Measurements from ENCODE around the gene OPRL1. TPM values are rescaled to one million over a fixed set of nuclear protein-coding genes. Genes with fewer than 3 reads are reported as not detected.
"Not testable (repeated sequence)": the region's sequence is repeated elsewhere in the genome, so short reads cannot be mapped to it uniquely, and the experiment has no call there.

Gene OPRL1
- polyA plus RNA-seq, 4 donors: 0.30 to 0.61 TPM; not detected in 2

DNA sequence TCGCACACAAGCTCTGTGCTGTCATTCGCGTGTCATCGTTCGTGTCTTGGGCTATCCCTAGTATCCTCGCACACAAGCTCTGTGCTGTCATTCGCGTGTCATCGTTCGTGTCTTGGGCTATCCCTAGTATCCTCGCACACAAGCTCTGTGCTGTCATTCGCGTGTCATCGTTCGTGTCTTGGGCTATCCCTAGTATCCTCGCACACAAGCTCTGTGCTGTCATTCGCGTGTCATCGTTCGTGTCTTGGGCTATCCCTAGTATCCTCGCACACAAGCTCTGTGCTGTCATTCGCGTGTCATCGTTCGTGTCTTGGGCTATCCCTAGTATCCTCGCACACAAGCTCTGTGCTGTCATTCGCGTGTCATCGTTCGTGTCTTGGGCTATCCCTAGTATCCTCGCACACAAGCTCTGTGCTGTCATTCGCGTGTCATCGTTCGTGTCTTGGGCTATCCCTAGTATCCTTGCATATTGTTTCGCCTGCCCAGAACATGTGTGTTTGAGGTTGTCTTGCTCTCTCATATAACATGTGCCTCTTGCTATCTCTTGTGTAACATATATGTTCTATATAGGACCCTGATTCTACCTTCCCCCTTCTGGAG, 7.4 kb downstream of the OPRL1 start:
- DNase-seq; H3K4me3 ChIP-seq (ENCODE audit: low read depth in 1 of 3, low read length in 3 of 3); FAIRE-seq; H3K36me3 ChIP-seq (ENCODE audit: control insufficient read depth in 3 of 3, insufficient read depth in 2 of 3, low read depth in 1 of 3, low read length in 3 of 3); H3K27ac ChIP-seq (ENCODE audit: low read depth in 1 of 3, low read length in 2 of 3); H3K4me1 ChIP-seq (ENCODE audit: control insufficient read depth in 3 of 3, insufficient read depth in 2 of 3, low read depth in 1 of 3, low read length in 2 of 3): not testable (repeated sequence)
- Histone ChIP-seq H3K9me3 (ENCODE audit: control insufficient read depth in 2 of 2, insufficient read depth in 1 of 2, low read depth in 1 of 2, low read length in 1 of 2) (peaks cover 0 to 12% of the 10 kb centered on the region in 2 donors), H3K27me3 (ENCODE audit: control insufficient read depth in 3 of 3, insufficient read depth in 3 of 3, low read length in 3 of 3) (peaks cover 4 to 56% (median 18%) of the 10 kb centered on the region in 3 donors)
- WGBS, 3 donors: 93 to 95% (median 93%) methylated on average over 6 of the region's 36 CpGs

DNA sequence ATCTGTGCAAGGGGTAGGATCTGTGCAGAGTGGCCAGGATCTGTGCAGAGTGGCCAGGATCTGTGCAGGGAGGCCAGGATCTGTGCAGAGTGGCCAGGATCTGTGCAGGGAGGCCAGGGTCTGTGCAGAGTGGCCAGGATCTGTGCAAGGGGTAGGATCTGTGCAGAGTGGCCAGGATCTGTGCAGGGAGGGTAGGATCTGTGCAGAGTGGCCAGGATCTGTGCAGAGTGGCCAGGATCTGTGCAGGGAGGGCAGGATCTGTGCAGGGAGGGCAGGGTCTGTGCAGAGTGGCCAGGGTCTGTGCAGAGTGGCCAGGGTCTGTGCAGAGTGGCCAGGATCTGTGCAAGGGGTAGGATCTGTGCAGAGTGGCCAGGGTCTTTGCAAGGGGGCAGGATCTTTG, 8.7 kb downstream of the OPRL1 start:
- H3K27ac ChIP-seq (ENCODE audit: low read depth in 1 of 3, low read length in 2 of 3); H3K4me1 ChIP-seq (ENCODE audit: control insufficient read depth in 3 of 3, insufficient read depth in 2 of 3, low read depth in 1 of 3, low read length in 2 of 3); H3K4me3 ChIP-seq (ENCODE audit: low read depth in 1 of 3, low read length in 3 of 3); DNase-seq; H3K36me3 ChIP-seq (ENCODE audit: control insufficient read depth in 3 of 3, insufficient read depth in 2 of 3, low read depth in 1 of 3, low read length in 3 of 3): not testable (repeated sequence)
- FAIRE-seq: peak; percentile 5
- H3K27me3 ChIP-seq (ENCODE audit: control insufficient read depth in 3 of 3, insufficient read depth in 3 of 3, low read length in 3 of 3): peaks cover 4 to 51% (median 14%) of the 10 kb centered on the region in 3 donors
- H3K9me3 ChIP-seq (ENCODE audit: control insufficient read depth in 2 of 2, insufficient read depth in 1 of 2, low read depth in 1 of 2, low read length in 1 of 2): peaks cover 0 to 12% of the 10 kb centered on the region in 2 donors

DNA sequence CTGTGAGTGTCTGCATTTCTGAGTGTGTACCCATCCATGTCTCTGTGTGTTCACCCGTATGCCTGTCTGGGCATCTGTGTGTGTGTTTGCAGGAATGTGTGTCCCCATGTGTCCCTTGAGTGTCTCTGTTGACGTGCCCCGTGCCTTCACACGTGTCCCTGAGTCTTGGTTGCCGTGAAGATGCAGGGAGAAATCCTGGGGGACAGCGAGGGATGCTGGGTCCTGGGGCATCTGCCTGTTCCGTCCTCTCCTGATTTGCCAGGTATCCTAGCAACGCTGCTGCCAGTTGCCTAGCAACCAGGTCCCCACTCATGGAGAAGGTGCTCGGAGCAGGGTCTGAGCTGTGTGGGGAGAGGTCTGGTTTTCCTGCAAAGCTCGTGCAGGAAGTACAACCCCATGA, 10.3 kb downstream of the OPRL1 start:
- DNase-seq: no peak
- no peak for FAIRE-seq
- no peak overlapping the region for H3K27ac ChIP-seq (ENCODE audit: low read depth in 1 of 3, low read length in 2 of 3)
- H3K27me3 ChIP-seq (ENCODE audit: control insufficient read depth in 3 of 3, insufficient read depth in 3 of 3, low read length in 3 of 3): peaks cover 1 to 40% (median 5%) of the 10 kb centered on the region in 3 donors
- WGBS, 3 donors: 26 to 50% (median 45%) methylated on average over 10 of the region's 10 CpGs
- H3K4me3 ChIP-seq (ENCODE audit: low read depth in 1 of 3, low read length in 3 of 3): no peak overlapping the region
- H3K4me1 ChIP-seq (ENCODE audit: control insufficient read depth in 3 of 3, insufficient read depth in 2 of 3, low read depth in 1 of 3, low read length in 2 of 3): no peaks in the 10 kb centered on the region
- H3K36me3 ChIP-seq (ENCODE audit: control insufficient read depth in 3 of 3, insufficient read depth in 2 of 3, low read depth in 1 of 3, low read length in 3 of 3): no peaks in the 10 kb centered on the region
- H3K9me3 ChIP-seq (ENCODE audit: control insufficient read depth in 2 of 2, insufficient read depth in 1 of 2, low read depth in 1 of 2, low read length in 1 of 2): peaks cover 0 to 12% of the 10 kb centered on the region in 2 donors

DNA sequence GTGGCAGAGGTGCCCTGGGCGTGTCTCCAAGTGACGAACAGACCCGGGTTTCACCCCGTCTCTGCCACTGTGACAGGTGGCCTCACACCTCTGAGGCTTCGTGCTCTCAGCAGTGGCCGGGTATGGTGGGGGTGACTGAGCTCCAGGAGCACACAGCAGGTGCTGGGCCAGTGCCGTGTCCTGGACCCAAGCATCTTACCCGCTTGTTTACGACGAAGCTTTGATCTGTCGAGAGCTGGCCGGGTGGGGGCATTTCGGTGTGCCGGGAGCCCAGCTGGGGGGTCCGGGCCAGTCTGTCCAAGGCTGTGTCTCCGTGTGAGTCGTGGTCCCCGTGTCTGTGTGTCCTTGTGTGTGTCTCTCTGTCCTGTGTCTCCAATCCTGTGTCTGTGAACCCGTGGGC, 11.5 kb downstream of the OPRL1 start:
- no peak for DNase-seq
- H3K4me1 ChIP-seq (ENCODE audit: control insufficient read depth in 3 of 3, insufficient read depth in 2 of 3, low read depth in 1 of 3, low read length in 2 of 3): no peaks in the 10 kb centered on the region
- no peaks in the 10 kb centered on the region for H3K36me3 ChIP-seq (ENCODE audit: control insufficient read depth in 3 of 3, insufficient read depth in 2 of 3, low read depth in 1 of 3, low read length in 3 of 3)
- WGBS, 3 donors: 55 to 73% (median 63%) methylated on average over 18 to 19 of the region's 19 CpGs
- peaks cover 0 to 29% (median 0%) of the 10 kb centered on the region in 3 donors for H3K27me3 ChIP-seq (ENCODE audit: control insufficient read depth in 3 of 3, insufficient read depth in 3 of 3, low read length in 3 of 3)
- H3K27ac ChIP-seq (ENCODE audit: low read depth in 1 of 3, low read length in 2 of 3): no peak overlapping the region
- no peak for FAIRE-seq
- no peak overlapping the region for H3K4me3 ChIP-seq (ENCODE audit: low read depth in 1 of 3, low read length in 3 of 3)
- peaks cover 0 to 12% of the 10 kb centered on the region in 2 donors for H3K9me3 ChIP-seq (ENCODE audit: control insufficient read depth in 2 of 2, insufficient read depth in 1 of 2, low read depth in 1 of 2, low read length in 1 of 2)

DNA sequence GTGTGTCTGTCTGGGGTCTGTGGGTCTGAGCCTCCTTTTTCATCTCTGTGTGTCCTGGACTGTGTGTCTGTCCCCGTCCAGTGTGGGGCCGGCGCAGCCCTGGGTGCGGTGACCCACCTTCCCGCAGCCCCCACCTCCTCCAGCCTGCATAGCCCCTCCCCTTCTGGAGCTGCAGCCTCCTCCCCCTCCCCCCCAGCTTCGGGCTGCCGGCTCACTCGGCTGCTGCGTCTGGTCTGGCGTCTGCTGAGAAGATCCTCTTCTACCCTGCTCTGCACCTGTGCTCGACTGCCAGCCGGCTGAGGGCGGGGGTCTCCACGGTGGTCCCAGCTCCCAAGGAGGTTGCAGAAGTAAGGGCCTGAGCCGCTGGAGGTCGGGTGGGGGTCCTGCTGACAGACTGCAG, 11.9 kb downstream of the OPRL1 start:
- FAIRE-seq (no peak), DNase-seq (no peak)
- Histone ChIP-seq H3K27ac (ENCODE audit: low read depth in 1 of 3, low read length in 2 of 3) (no peak overlapping the region), H3K4me1 (ENCODE audit: control insufficient read depth in 3 of 3, insufficient read depth in 2 of 3, low read depth in 1 of 3, low read length in 2 of 3) (no peaks in the 10 kb centered on the region), H3K27me3 (ENCODE audit: control insufficient read depth in 3 of 3, insufficient read depth in 3 of 3, low read length in 3 of 3) (peaks cover 0 to 29% (median 0%) of the 10 kb centered on the region in 3 donors), H3K36me3 (ENCODE audit: control insufficient read depth in 3 of 3, insufficient read depth in 2 of 3, low read depth in 1 of 3, low read length in 3 of 3) (no peaks in the 10 kb centered on the region), H3K9me3 (ENCODE audit: control insufficient read depth in 2 of 2, insufficient read depth in 1 of 2, low read depth in 1 of 2, low read length in 1 of 2) (peaks cover 0 to 9% of the 10 kb centered on the region in 2 donors), H3K4me3 (ENCODE audit: low read depth in 1 of 3, low read length in 3 of 3) (no peak overlapping the region)
- 6 to 23% (median 11%) methylated on average over 12 to 16 of the region's 16 CpGs for WGBS, 3 donors

DNA sequence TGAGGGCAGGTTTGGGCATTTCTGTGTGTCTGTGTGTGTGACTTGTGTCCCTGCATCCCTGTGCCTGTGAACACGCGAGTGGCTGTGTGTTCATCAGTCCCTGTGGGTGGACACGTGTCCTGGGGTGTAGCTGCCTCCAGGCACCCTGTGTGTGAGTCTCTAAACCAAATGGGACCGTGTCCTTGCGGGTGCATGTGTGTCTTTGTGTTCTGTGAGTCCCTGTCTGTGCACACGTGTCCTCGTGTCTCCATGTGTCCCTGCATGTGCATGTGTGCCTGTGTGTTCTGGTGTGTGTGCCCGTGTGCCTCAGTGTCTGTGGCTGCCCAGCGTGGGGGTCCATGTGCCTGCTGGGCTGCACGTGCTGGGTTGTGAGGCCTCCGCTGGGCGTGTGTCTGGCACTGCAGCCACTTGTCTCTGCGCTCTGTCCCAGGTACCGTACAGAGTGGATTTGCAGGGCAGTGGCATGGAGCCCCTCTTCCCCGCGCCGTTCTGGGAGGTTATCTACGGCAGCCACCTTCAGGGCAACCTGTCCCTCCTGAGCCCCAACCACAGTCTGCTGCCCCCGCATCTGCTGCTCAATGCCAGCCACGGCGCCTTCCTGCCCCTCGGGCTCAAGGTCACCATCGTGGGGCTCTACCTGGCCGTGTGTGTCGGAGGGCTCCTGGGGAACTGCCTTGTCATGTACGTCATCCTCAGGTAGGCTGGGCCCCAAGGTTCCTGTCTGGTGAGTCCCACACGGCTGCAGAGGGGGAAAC, 12.6 kb downstream of the OPRL1 start:
- 27 to 52% (median 36%) methylated on average over 26 to 27 of the region's 27 CpGs for WGBS, 3 donors
- no peak overlapping the region for H3K4me3 ChIP-seq (ENCODE audit: low read depth in 1 of 3, low read length in 3 of 3)
- no peak for FAIRE-seq

DNA sequence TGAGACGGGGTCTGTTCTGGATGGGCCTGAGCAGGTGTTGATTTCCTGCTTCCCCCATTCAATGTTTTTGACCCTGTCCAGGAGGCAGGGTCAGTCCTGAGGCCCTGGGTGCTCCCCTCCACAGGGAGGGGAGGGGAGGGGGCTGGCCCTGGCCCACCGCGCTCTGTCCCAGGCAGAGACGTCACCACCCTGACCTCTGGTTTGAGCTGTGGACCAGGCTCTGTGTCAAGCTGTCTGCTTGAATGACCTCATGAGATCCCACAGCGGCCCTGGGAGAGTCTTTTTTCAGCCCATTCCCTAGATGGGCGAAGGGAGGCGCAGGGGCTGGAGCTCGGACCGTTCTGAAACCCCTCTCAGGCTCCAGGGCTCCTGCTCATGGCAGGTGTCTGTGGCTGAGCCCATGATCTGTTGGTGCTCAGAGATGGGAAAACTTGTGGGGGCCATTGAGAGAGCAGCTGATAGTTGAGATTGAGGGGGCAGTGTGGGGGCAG, 13.2 kb downstream of the OPRL1 start:
- peaks cover 0 to 29% (median 0%) of the 10 kb centered on the region in 3 donors for H3K27me3 ChIP-seq (ENCODE audit: control insufficient read depth in 3 of 3, insufficient read depth in 3 of 3, low read length in 3 of 3)
- WGBS, 3 donors: 38 to 56% (median 52%) methylated on average over 7 to 9 of the region's 9 CpGs
- FAIRE-seq: no peak
- no peaks in the 10 kb centered on the region for H3K4me1 ChIP-seq (ENCODE audit: control insufficient read depth in 3 of 3, insufficient read depth in 2 of 3, low read depth in 1 of 3, low read length in 2 of 3)
- no peak overlapping the region for H3K27ac ChIP-seq (ENCODE audit: low read depth in 1 of 3, low read length in 2 of 3)
- DNase-seq: no peak
- H3K36me3 ChIP-seq (ENCODE audit: control insufficient read depth in 3 of 3, insufficient read depth in 2 of 3, low read depth in 1 of 3, low read length in 3 of 3): no peaks in the 10 kb centered on the region
- no peak overlapping the region for H3K4me3 ChIP-seq (ENCODE audit: low read depth in 1 of 3, low read length in 3 of 3)
- H3K9me3 ChIP-seq (ENCODE audit: control insufficient read depth in 2 of 2, insufficient read depth in 1 of 2, low read depth in 1 of 2, low read length in 1 of 2): peaks cover 0 to under 1% of the 10 kb centered on the region in 2 donors

More for the DNA sequence above, 12.6 kb downstream of the OPRL1 start:
- H3K36me3 ChIP-seq (ENCODE audit: control insufficient read depth in 3 of 3, insufficient read depth in 2 of 3, low read depth in 1 of 3, low read length in 3 of 3): no peaks in the 10 kb centered on the region
- DNase-seq: no peak
- no peaks in the 10 kb centered on the region for H3K4me1 ChIP-seq (ENCODE audit: control insufficient read depth in 3 of 3, insufficient read depth in 2 of 3, low read depth in 1 of 3, low read length in 2 of 3)
- H3K27ac ChIP-seq (ENCODE audit: low read depth in 1 of 3, low read length in 2 of 3): no peak overlapping the region
- peaks cover 0 to 29% (median 0%) of the 10 kb centered on the region in 3 donors for H3K27me3 ChIP-seq (ENCODE audit: control insufficient read depth in 3 of 3, insufficient read depth in 3 of 3, low read length in 3 of 3)
- H3K9me3 ChIP-seq (ENCODE audit: control insufficient read depth in 2 of 2, insufficient read depth in 1 of 2, low read depth in 1 of 2, low read length in 1 of 2): peaks cover 0 to 6% of the 10 kb centered on the region in 2 donors

DNA sequence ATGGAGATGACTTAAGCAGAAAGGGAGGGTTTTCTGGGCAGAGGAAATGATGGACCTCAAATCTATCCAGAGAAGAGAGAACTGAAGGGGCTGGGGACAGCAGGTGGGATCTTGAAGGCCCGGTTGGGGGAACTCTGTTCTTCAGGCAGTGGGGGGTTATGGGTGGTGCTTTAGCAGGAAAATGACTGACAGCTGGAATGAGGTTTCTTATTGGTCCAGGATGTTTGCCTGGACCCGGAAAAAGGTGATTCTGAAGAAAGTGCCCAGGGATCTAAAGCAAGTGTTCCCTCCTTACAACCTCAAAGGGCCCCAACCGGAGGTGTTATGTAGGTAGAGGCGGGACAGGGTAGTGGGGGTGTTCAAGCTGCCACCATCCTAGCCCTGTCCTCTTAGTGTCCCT, 15.6 kb downstream of the OPRL1 start:
- no peak for DNase-seq
- no peak for FAIRE-seq
- H3K36me3 ChIP-seq (ENCODE audit: control insufficient read depth in 3 of 3, insufficient read depth in 2 of 3, low read depth in 1 of 3, low read length in 3 of 3): no peaks in the 10 kb centered on the region
- H3K27me3 ChIP-seq (ENCODE audit: control insufficient read depth in 3 of 3, insufficient read depth in 3 of 3, low read length in 3 of 3): peaks cover 0 to 15% (median 0%) of the 10 kb centered on the region in 3 donors
- no peak overlapping the region for H3K4me3 ChIP-seq (ENCODE audit: low read depth in 1 of 3, low read length in 3 of 3)
- WGBS, 3 donors: 50 to 76% (median 67%) methylated on average over 4 of the region's 4 CpGs
- H3K27ac ChIP-seq (ENCODE audit: low read depth in 1 of 3, low read length in 2 of 3): no peak overlapping the region
- no peaks in the 10 kb centered on the region for H3K9me3 ChIP-seq (ENCODE audit: control insufficient read depth in 2 of 2, insufficient read depth in 1 of 2, low read depth in 1 of 2, low read length in 1 of 2)
- H3K4me1 ChIP-seq (ENCODE audit: control insufficient read depth in 3 of 3, insufficient read depth in 2 of 3, low read depth in 1 of 3, low read length in 2 of 3): no peaks in the 10 kb centered on the region
